Activated gamma-delta T cell treated with anti-CD3 and anti-CD28 coated beads, Interleukin-2, amount 50 U/mL, for 16 hours (primary cell): Measurements from ENCODE around the gene KBTBD12.

Source experiments
- DNase-seq: peaks from one replicate; pipeline ENCODE4 v3.0.0-alpha.2; 2020; ENCODE audit warnings: low read depth

The KBTBD12 gene

DNA sequence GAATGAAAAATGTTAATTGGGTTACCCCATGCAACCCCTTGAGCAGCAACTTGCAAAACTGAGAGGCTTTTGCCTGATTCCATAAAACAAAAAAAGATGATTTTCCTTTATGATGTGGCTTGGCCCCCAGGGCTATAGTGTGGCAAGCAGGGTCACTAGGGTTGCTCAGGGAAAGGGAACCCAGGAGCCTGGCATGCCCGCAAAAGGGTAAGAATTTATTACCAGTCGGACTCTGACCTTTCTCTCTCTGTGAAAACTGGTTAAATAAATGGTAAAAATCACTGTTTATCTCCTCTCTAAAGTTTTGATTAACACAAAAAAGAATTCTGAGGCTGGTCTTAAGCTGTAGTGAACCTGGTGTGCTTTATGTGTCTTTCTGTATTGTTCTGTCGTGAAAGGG is 99.5 kb downstream of the KBTBD12 start:
- no peak for DNase-seq

DNA sequence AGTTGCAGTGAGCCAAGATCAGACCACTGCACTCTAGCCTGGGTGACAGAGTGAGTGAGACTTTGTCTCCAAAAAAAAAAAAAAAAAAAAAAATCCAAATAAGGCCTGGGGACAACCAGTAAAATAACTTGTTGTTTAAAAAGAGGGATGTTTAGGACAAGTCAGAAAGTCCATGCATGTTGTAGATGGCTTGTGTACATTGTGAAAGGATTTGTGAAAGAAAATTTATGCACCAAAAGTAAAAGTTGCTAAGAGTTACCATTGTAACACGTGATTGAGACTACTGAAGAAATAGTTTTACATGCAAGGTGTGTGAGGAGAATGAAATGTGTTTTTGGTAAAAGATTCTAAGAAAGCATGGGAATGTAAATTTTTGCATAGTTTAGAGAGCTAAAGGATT is 101.5 kb downstream of the KBTBD12 start:
- DNase-seq, result no peak

DNA sequence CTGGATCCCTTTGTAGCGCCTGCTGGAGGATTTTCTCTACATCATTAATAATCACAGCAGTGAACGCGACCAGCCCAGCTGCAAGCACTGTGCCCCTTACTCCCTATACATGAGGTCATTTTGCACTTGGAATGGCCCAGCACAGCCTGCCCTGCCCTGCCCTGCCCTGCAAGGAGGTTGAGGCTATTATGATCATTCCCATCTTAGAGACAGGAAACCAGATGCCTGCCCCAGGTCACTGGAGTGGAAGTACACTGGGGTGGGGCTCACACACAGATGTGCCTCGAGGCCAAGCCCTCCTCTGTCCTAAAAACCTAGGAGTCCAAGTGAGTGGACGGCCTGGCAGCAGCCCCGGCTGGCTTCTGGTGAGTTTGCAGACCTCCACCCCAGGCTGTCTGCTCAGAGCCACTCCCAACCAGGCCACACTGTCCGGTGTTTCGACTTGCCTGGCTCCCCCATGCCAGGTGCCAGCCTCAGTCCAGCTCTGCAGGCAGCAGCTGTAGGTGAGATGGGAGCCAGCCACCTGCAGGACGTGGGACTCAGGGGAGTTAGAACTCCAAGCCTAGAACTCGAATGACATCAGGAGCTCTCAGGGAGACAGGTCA is 106.8 kb downstream of the KBTBD12 start:
- no peak for DNase-seq

- DNase-seq, result no peak
Measured at GRCh38 chr3:128033102-128033501, 118.1 kb downstream of the KBTBD12 start.

DNA sequence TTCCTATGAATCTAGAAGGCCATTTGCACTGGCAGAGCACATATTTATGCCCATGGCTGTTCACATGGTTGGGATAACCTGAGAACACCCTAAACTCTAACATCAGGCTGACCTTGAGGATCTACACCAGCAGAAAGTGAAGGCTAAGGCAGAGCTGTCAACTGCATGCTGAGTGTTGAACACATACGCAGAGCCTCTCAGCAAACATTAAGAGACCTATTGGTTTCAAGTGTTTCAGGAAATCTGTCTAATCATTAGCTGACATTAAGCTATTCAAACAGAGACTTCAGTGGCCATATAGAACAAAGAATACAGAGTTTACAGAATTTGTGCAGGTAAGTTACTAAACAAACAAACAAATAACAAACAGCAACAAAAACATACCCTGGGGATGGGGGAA is 121.1 kb downstream of the KBTBD12 start:
- DNase-seq, result no peak
